Measurements from ENCODE around the gene ENTPD7. TPM values are rescaled to one million over a fixed set of nuclear protein-coding genes. Genes with fewer than 3 reads are reported as not detected.

ENTPD7 gene
- total and polyA plus RNA-seq, 9 of the 15 experiments (the other 6 are each of a cell fraction or from before 2014, with no cell fraction given) = 1.4 to 13.9 (median 8.5) TPM

DNA sequence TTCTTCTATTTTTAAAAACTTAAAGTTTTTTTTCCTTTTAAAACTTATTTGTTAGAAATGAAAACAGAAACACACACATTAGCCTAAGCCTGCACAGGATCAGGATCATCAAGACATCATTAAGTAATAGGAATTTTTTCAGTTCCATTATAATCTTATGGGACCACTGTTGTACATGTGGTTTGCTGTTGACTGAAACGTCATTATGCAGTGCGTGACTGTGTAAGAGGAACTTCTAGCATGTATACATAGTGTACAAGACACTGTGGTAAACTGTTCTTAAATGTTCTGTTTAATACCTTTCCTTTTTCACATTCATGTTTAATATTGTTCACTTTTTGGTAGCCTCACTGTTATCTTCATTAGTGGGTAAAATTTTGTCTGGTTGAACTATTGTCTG is 12.1 kb downstream of the ENTPD7 start (continued):
- no peak for TF ChIP-seq ELF1 (tag; IDR thresholded peaks at IDR 0.05)
- no peak for TF ChIP-seq SNRNP70 (optimal IDR thresholded peaks at IDR 0.05; ENCODE audit: low read depth, low read length)
- TF ChIP-seq STAG1 (CRISPR knock-in tag; IDR thresholded peaks at IDR 0.05; ENCODE audit: borderline replicate concordance) = no peak
- no peak for TF ChIP-seq PRMT5 (CRISPR knock-in tag; IDR thresholded peaks at IDR 0.05)
- no peak for TF ChIP-seq ZNF41 (CRISPR knock-in tag; conservative IDR thresholded peaks at IDR 0.05)
- TF ChIP-seq ZKSCAN1 (IDR thresholded peaks at IDR 0.05; ENCODE audit: low read depth, low read length) = no peak
- TF ChIP-seq, protein P1, sequence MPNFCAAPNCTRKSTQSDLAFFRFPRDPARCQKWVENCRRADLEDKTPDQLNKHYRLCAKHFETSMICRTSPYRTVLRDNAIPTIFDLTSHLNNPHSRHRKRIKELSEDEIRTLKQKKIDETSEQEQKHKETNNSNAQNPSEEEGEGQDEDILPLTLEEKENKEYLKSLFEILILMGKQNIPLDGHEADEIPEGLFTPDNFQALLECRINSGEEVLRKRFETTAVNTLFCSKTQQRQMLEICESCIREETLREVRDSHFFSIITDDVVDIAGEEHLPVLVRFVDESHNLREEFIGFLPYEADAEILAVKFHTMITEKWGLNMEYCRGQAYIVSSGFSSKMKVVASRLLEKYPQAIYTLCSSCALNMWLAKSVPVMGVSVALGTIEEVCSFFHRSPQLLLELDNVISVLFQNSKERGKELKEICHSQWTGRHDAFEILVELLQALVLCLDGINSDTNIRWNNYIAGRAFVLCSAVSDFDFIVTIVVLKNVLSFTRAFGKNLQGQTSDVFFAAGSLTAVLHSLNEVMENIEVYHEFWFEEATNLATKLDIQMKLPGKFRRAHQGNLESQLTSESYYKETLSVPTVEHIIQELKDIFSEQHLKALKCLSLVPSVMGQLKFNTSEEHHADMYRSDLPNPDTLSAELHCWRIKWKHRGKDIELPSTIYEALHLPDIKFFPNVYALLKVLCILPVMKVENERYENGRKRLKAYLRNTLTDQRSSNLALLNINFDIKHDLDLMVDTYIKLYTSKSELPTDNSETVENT (CRISPR knock-in tag; IDR thresholded peaks at IDR 0.05) = no peak

- Histone ChIP-seq H2AFZ (ENCODE audit: low read depth, low read length) (no peak overlapping the region), H3K9ac (ENCODE audit: insufficient read depth in 1 of 2, low read depth in 2 of 2, low read length in 2 of 2) (no peak overlapping the region), H3K4me2 (ENCODE audit: insufficient read depth, low read length) (no peak overlapping the region), H3K9me3 (replicated peaks; ENCODE audit: control insufficient read depth, insufficient read depth, low read depth, low read length) (no peaks in the 10 kb centered on the region), H3K36me3 (ENCODE audit: control insufficient read depth, insufficient read depth, low read length) (0 out of 3 replicates have a peak, but pooled peaks cover 6% of the 10 kb centered on the region), H4K20me1 (replicated peaks; ENCODE audit: control insufficient read depth, insufficient read depth, low read length) (no peaks in the 10 kb centered on the region), H3K4me1 (replicated peaks in 1 of 2; ENCODE audit: control insufficient read depth in 2 of 2, insufficient read depth in 2 of 2, low read length in 2 of 2) (no peaks in the 10 kb centered on the region), H3K27me3 (ENCODE audit: control insufficient read depth in 2 of 2, insufficient read depth in 2 of 2, low read length in 2 of 2) (no peaks in the 10 kb centered on the region), H3K4me3 (no peak overlapping the region), H3K27ac (ENCODE audit: extremely low read depth, low read depth, low read length) (no peak overlapping the region), H3K79me2 (ENCODE audit: control insufficient read depth, insufficient read depth, low read length) (no peaks in the 10 kb centered on the region), H3K9me1 (ENCODE audit: control insufficient read depth, insufficient read depth, low read length) (no peaks in the 10 kb centered on the region)
- intact Hi-C loops (cut with micrococcal nuclease) (no loop called here), in situ Hi-C loops (cut with MboI) (no loop called here)
- WGBS (ENCODE audit: insufficient coverage, low coverage, missing lambda C conversion rate) = 94% methylated on average over 2 of the region's 2 CpGs
- BruUV-seq (replicated peaks) = no TSS peak
- FAIRE-seq (no peak), DNase-seq (ENCODE audit: extremely low read depth in 1 of 4, low spot score in 3 of 4) (no peak), ATAC-seq (no peak)
- POLR2A ChIA-PET = interaction anchor here (0.7 to 1.5 kb wide), 2 partner anchors 14 to 18 kb away, joined by 3 to 4 read pairs; partner anchors contain the start of gene ENTPD7
- CTCF ChIA-PET (ENCODE audit: low intra/inter-chr PET ratio) = interaction anchor here (0.6 kb wide), 1 partner anchor 114 kb away, joined by 3 read pairs; no protein-coding TSS in a partner anchor
- no peak for TF ChIP-seq FOXJ2 (tag; IDR thresholded peaks at IDR 0.05)
- no peak for TF ChIP-seq SMARCC2 (IDR thresholded peaks at IDR 0.05; ENCODE audit: low read depth)
- TF ChIP-seq CREB1 (IDR thresholded peaks at IDR 0.05) = no peak
- no peak for TF ChIP-seq CREB1 (CRISPR knock-in tag; IDR thresholded peaks at IDR 0.05)
These were observed 13.6 kb downstream of the ENTPD7 start for GRCh38 chr10:99672884-99673283.
